Measurements from ENCODE around the gene NXPH4.

Gene NXPH4

GRCh38 chr12:57204454-57204853 is 12.1 kb upstream of the NXPH4 start:
- DNase-seq, result no peak

- DNase-seq, result no peak
Observed at GRCh38 chr12:57205186-57205585, 11.4 kb upstream of the NXPH4 start.

GRCh38 chr12:57205931-57206330 is 10.7 kb upstream of the NXPH4 start:
- DNase-seq, result no peak

- no peak for DNase-seq
Observed at GRCh38 chr12:57207731-57208630, 8.6 kb upstream of the NXPH4 start.

- DNase-seq, result no peak
Observed at GRCh38 chr12:57208631-57209282, 7.8 kb upstream of the NXPH4 start.

GRCh38 chr12:57209916-57210315 is 6.7 kb upstream of the NXPH4 start:
- no peak for DNase-seq

- DNase-seq, result no peak
Observed at GRCh38 chr12:57210461-57210860, 6.1 kb upstream of the NXPH4 start.

- no peak for DNase-seq
Observed at GRCh38 chr12:57210926-57211692, 5.5 kb upstream of the NXPH4 start.

- no peak for DNase-seq
Observed at GRCh38 chr12:57211791-57212700, 4.5 kb upstream of the NXPH4 start.

- no peak for DNase-seq
Observed at GRCh38 chr12:57212701-57213057, 3.9 kb upstream of the NXPH4 start.

- DNase-seq, result peak; percentile 77
Observed at GRCh38 chr12:57213058-57213715, 3.4 kb upstream of the NXPH4 start.

- DNase-seq, result no peak
Observed at GRCh38 chr12:57213763-57214397, 2.7 kb upstream of the NXPH4 start.

- DNase-seq, result peak; percentile 71
Observed at GRCh38 chr12:57214398-57214781, 2.2 kb upstream of the NXPH4 start.

GRCh38 chr12:57215065-57215464 is 1.5 kb upstream of the NXPH4 start:
- DNase-seq, result no peak

- DNase-seq, result no peak
Observed at GRCh38 chr12:57215668-57216013, 953 bp upstream of the NXPH4 start.

- DNase-seq, result no peak
Observed at GRCh38 chr12:57216921-57217879, 606 bp downstream of the NXPH4 start.

GRCh38 chr12:57218030-57218853 is 1.6 kb downstream of the NXPH4 start:
- no peak for DNase-seq

- DNase-seq, result no peak
Observed at GRCh38 chr12:57219205-57219992, 2.8 kb downstream of the NXPH4 start.
